WERI-Rb-1 (cell line): ENCODE data around the gene HTR3E.
"Not testable (repeated sequence)": the region's sequence is repeated elsewhere in the genome, so short reads cannot be mapped to it uniquely, and the experiment has no call there.

Experiments
- DNase-seq: peaks from one replicate; pipeline ENCODE4 v3.0.0-alpha.2; 2020
- H3K27ac ChIP-seq: fragments of 250-450 bp; sonication (Bioruptor Pico); 2 replicates; pipeline ENCODE4 v1.5.1; 2020; ENCODE audit warnings: mild to moderate bottlenecking, moderate library complexity
- H3K27me3 ChIP-seq: fragments of 250-450 bp; sonication (Bioruptor Pico); 2 replicates; pipeline ENCODE4 v1.5.1; 2021; ENCODE audit warnings: mild to moderate bottlenecking, low read depth, moderate library complexity; ENCODE audit not compliant: insufficient read depth, severe bottlenecking
- H3K36me3 ChIP-seq: fragments of 250-450 bp; sonication (Bioruptor Pico); 2 replicates; pipeline ENCODE4 v1.5.1; 2020; ENCODE audit warnings: mild to moderate bottlenecking, moderate library complexity
- H3K4me3 ChIP-seq: 2 replicates; pipeline ENCODE4 v1.5.1; 2011; ENCODE audit warnings: low read depth, mild to moderate bottlenecking, control low read depth, low read length
- H3K9me3 ChIP-seq: fragments of 250-450 bp; sonication (Bioruptor Pico); 2 replicates; pipeline ENCODE4 v1.5.1; 2021; ENCODE audit warnings: mild to moderate bottlenecking, moderate library complexity; ENCODE audit not compliant: severe bottlenecking
- TF ChIP-seq, protein P1 (sequence below): IDR thresholded peaks from 2 replicates; pipeline ENCODE4 v1.5.1; 2011; ENCODE audit warnings: low read depth, mild to moderate bottlenecking, control low read depth, inconsistent platforms, low read length

Gene HTR3E

DNA sequence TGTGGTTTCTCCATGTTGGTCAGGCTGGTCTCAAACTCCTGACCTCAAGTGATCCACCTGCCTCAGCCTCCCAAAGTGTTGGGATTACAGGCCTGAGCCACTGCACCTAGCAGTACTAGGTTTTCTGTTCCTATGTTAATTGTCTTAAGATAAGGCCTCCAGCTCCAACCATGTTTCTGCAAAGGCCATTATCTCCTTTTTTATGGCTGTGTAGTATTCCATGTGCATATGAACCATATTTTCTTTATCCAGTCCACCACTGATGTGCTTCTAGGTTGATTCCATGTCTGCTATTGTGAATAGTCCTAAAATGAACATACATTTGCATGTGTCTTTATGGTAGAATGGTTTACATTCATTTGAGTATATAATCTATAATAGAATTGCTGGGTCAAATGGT lies 34.2 kb upstream of the HTR3E start:
- H3K27ac ChIP-seq, result no peak overlapping the region
- H3K27me3 ChIP-seq, result no peaks in the 10 kb centered on the region
- TF ChIP-seq, protein P1, sequence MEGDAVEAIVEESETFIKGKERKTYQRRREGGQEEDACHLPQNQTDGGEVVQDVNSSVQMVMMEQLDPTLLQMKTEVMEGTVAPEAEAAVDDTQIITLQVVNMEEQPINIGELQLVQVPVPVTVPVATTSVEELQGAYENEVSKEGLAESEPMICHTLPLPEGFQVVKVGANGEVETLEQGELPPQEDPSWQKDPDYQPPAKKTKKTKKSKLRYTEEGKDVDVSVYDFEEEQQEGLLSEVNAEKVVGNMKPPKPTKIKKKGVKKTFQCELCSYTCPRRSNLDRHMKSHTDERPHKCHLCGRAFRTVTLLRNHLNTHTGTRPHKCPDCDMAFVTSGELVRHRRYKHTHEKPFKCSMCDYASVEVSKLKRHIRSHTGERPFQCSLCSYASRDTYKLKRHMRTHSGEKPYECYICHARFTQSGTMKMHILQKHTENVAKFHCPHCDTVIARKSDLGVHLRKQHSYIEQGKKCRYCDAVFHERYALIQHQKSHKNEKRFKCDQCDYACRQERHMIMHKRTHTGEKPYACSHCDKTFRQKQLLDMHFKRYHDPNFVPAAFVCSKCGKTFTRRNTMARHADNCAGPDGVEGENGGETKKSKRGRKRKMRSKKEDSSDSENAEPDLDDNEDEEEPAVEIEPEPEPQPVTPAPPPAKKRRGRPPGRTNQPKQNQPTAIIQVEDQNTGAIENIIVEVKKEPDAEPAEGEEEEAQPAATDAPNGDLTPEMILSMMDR, result no peak
- H3K36me3 ChIP-seq, result no peaks in the 10 kb centered on the region
- no peak for DNase-seq
- H3K4me3 ChIP-seq, result no peak overlapping the region
- no peaks in the 10 kb centered on the region for H3K9me3 ChIP-seq

DNA sequence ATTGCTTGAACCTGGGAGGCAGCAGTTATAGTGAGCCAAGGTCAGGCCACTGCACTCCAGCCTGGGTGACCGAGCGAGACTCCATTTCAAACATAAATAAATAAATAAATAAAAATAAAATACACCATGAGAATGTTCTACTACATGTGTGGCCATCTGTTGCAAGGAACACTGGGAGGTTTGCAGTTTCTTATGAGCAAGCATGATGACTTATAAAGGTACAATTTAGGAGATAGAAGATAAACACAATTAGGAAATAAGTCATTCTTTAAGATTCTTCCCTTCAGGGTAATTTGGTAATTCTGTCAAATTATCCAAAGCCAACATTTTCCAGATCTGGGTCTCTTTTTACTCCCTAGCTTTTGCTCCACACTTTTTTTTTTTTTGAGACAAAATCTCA lies 30.7 kb upstream of the HTR3E start:
- TF ChIP-seq, protein P1, result no peak
- no peak for DNase-seq
- Histone ChIP-seq H3K9me3 (no peaks in the 10 kb centered on the region), H3K36me3 (no peaks in the 10 kb centered on the region), H3K4me3 (no peak overlapping the region), H3K27ac (no peak overlapping the region), H3K27me3 (no peaks in the 10 kb centered on the region)

DNA sequence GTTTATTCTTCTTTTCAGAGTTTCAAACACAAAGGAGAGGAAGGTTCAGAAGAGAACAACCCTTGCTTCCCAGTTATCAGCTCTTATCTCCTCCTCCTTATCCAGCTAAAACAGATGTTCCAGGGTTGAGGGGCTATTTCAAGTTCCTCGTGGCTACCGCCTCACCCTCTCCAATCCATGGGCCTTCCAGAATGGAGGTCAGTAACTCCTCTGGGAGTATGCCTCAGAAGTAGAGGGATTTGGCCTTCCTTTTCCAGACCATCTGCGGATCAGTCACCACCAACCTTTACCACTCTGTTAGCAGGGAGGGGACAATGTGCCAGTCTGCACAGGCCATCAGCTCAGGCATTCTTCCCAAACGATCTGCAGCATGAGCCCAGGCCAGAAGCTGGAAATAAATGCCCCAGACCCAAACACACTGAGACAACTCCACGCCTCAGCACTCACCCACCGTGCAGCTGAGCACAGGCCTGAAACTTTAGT lies 29.2 kb upstream of the HTR3E start:
- Histone ChIP-seq H3K36me3 (no peaks in the 10 kb centered on the region), H3K27me3 (no peaks in the 10 kb centered on the region), H3K4me3 (no peak overlapping the region), H3K27ac (no peak overlapping the region), H3K9me3 (no peaks in the 10 kb centered on the region)
- TF ChIP-seq, protein P1, result no peak
- no peak for DNase-seq

DNA sequence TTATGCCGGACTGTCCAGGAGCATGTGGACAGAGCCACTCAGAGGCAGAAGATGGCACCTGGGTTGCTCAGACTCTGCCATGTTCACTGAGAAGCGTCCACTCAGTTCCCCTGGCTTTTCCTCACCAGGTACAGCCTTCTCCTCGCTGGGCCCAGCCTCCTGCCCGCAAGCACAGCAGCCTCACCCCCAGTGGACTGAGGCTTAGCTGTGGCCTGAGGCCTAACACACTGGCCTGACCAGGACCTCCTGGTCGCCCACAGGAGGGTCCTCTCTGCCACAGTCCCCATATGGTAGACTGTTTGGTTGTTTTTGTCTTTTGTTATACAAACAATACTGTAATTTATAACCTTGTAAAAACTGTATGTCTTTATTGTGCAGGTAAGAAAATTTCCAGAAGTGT lies 28.5 kb upstream of the HTR3E start:
- Histone ChIP-seq H3K4me3 (no peak overlapping the region), H3K9me3 (no peaks in the 10 kb centered on the region), H3K27ac (no peak overlapping the region), H3K27me3 (no peaks in the 10 kb centered on the region), H3K36me3 (no peaks in the 10 kb centered on the region)
- TF ChIP-seq, protein P1, result no peak
- no peak for DNase-seq

DNA sequence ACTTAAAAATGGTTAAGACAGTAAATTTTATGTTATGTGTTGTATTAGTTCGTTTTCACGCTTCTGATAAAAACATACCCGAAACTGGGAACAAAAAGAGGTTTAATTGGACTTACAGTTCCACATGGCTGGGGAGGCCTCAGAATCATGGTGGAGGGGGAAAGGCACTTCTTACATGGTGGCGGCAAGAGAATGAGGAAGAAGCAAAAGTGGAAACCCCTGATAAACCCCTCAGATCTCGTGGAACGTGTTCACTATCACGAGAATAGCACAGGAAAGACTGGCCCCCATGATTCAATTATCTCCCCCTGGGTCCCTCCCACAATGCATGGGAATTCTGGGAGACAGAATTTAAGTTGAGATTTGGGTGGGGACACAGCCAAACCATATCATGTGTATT lies 25.7 kb upstream of the HTR3E start:
- not testable (repeated sequence) for H3K27ac ChIP-seq, H3K36me3 ChIP-seq, H3K4me3 ChIP-seq, DNase-seq, H3K27me3 ChIP-seq, H3K9me3 ChIP-seq

DNA sequence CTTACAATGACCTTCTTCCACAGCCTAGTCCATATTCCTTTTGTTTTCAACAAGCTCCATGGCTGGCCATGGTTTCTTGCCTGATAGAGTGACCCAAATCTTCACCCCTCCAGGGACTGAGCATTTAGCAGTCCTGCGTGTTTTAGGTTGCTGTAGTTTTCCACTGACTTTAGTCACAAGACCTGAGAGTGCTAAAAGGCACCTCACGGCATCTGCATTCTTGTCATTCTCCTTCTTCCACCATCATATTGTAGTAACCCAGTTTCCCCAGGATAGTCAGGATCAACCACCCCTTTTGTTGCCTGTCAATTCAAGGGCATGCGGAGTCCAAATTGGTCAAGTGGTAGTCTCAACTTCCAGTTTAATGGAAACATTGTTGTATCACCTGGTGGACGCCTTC lies 23.2 kb upstream of the HTR3E start:
- H3K27ac ChIP-seq, result no peak overlapping the region
- TF ChIP-seq, protein P1, result no peak
- no peaks in the 10 kb centered on the region for H3K36me3 ChIP-seq
- no peak for DNase-seq
- H3K27me3 ChIP-seq, result no peaks in the 10 kb centered on the region
- no peaks in the 10 kb centered on the region for H3K9me3 ChIP-seq
- H3K4me3 ChIP-seq, result no peak overlapping the region
